VCaP (cell line): ENCODE measurements around the gene FIBCD1.
A peak's percentile ranks its signal among the peaks of the same experiment; 100 is the strongest.

Source experiments
- H3K27ac ChIP-seq: fragments of 450-650 bp; 2 replicates; pipeline ENCODE4 v1.5.1; 2017
- CTCF ChIP-seq: fragments of 450-650 bp; conservative IDR thresholded peaks from 2 replicates; pipeline ENCODE4 v1.5.1; 2017; ENCODE audit warnings: mild to moderate bottlenecking, moderate library complexity

FIBCD1 gene

GRCh38 chr9:130938652-130939404 lies at the start of gene FIBCD1:
FIBCD1 (minus strand) TSS chr9:130939247; CDS start chr9:130938607, 640 bp downstream.
- peak; percentile 67 for TF ChIP-seq CTCF
- peak within 1 kb of the TSS; percentile 31; the same call in 1 of the 2 replicates for H3K27ac ChIP-seq

GRCh38 chr9:130988400-130988747 lies 49.3 kb upstream of the FIBCD1 start:
- H3K27ac ChIP-seq: no peak overlapping the region
- TF ChIP-seq CTCF: no peak

- TF ChIP-seq CTCF: no peak
- H3K27ac ChIP-seq: no peak overlapping the region
Measured at GRCh38 chr9:130987738-130988399, 48.8 kb upstream of the FIBCD1 start.

- no peak for TF ChIP-seq CTCF
Measured at GRCh38 chr9:130987054-130987453, 48.0 kb upstream of the FIBCD1 start.

GRCh38 chr9:130986356-130986965 lies 47.4 kb upstream of the FIBCD1 start:
- H3K27ac ChIP-seq: no peak overlapping the region
- TF ChIP-seq CTCF: no peak

More at GRCh38 chr9:130987054-130987453, 48.0 kb upstream of the FIBCD1 start:
- no peak overlapping the region for H3K27ac ChIP-seq

GRCh38 chr9:130985606-130986162 lies 46.6 kb upstream of the FIBCD1 start:
- H3K27ac ChIP-seq: no peak overlapping the region
- no peak for TF ChIP-seq CTCF

- no peak overlapping the region for H3K27ac ChIP-seq
- TF ChIP-seq CTCF: no peak
Measured at GRCh38 chr9:130985029-130985428, 46.0 kb upstream of the FIBCD1 start.
